GM21367 (cell line): Measurements from ENCODE around the gene ZKSCAN2.

Experiments used
- ATAC-seq: cut with Tn5 transposase; IDR thresholded peaks from one replicate; pipeline ENCODE4 v1.9.1; 2021; ENCODE audit not compliant: unreplicated experiment

ZKSCAN2 gene

DNA sequence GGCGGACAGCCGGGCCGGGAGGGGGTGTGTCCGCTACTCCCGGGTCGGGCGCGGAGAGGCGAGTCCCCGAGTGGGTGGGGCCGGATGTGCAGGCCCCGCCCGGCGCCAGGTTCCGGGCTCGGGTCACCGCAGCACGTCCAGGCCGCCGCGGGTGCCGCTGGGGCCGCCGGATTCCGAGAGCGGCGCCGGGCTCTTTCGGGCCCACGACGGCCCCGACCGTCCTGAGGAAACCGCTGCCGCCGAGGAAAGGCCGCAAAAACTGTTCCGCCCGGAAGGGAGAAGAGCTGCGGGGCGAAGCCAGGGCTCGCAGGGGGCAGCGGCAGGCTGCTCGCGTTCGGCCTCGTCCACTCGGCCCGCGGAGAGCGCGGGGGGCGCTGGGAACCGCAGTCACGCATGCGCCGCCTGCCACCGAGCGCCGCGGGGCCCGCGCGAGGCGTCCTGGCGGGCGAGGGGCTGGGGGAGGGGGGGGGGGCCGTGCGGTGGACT, at the start of gene ZKSCAN2:
ZKSCAN2 (minus strand) TSS at position 376 of the 486 bp plus-strand sequence. CDS start 718 bp downstream, outside the sequence.
- peak; percentile 85 for ATAC-seq

DNA sequence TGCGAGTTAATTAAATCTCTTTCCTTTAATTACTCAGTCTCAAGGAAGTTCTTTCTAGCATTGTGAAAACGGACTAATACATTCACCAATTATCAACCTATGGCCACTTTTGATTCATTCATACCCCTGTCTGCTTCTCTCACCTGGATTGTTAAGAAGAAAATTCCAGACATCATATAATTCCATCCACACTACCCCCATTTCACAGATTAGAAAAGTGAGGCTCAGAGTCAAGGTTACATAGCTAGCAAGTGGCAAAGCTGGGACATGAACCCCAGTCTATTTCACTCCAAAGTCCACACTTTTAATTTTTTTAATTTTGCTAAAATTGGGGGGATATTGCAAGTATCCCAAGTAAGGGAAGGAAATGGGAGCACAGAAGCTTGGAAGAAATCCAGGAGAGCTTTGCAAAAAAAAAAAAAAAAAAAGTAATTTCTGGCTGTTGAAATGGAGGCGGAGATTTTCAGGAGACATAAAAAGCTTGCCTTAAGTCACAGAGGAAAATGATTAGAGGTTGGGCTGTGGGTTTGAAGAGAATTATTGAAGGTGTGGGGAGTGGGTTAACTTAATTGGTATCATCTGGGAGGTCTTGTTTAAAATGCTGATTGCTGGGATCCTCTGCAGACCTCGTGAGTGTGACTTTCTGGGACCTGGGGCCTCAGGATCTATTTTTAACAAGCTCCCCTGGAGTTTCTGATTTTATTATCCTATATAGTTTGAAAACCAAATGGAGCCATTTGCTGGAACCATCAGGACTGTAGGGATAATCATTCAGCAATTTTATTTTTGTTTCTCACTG, 42.3 kb upstream of the ZKSCAN2 start:
- ATAC-seq, result no peak

DNA sequence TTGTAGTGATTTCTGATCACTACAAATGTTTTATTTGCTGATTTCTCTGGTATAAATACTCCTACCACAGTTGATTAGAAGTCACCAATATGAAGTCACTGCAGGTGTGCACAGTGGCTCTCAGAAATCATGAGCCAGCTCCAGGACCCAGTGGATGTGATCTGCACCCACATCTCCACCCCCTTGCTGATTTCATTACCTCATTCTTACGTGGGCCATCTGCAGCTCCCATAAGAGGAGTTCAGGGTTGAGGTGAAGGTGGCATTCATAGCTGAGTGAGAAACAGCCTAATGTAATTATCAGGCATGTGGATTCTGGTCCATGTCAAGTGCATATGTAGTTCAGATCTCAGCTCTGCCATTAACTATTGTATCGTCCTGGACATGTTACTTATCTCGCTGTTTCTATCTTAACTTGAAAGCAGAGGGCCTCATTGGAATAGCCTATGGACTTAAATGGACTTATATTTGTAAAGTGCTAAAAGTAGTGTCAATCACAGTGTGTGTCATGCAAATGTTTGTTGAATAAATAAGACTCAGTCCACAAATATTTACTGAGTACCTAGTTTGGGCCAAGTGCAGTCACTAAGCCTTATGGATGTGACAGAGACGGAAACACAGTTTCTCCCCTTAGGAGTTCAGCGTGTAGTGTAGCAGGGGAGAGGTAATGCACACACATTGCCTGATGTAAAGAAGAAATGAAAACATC, 40.7 kb upstream of the ZKSCAN2 start:
- no peak for ATAC-seq

DNA sequence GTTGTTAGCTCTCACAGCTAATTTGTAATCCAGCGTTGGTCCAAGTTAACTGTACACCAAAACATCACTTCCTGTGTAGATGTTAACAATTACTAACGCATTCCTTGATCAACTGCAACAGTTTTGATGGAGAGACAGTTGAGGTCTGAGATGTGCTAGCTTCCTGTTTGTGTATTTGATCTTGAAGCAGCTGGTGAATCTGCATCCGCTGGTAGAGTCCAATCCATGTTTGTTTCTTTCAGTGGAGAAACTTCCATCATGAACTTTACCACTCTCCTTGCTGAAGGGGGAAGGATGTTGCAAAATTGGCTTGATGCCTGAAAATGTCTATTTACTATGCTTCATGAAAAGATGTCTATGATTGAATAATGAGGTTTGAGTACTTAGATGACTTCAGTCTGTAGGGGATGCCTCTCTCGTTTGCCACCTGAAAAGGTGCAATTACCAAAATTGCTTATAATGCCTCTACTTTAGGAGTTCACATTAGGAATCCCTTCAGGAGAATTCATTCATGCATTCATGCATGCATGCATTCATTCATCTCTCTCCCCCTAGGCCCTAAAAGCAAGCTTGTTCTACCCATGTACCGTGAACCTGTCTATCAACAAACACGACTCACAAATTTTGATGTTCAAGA, 39.6 kb upstream of the ZKSCAN2 start:
- ATAC-seq, result no peak

DNA sequence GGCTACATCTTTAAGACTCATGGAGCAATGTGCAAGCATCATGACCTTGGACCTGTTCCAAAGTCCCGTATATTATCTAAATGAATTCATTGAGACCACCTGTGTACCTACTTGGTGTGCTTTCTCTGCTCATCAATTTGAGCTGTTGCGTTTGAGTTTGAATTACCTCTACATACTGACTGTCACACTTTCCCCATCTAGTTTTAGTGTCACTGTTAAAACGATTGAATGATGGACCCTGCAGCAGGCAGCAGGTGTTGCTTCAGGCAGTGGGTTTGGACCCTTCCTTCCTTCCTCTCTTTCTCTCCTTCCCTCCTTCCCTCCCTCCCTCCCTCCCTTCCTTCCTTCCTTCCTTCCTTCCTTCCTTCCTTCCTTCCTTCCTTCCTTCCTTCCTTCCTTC, 33.9 kb upstream of the ZKSCAN2 start:
- ATAC-seq, result no peak

DNA sequence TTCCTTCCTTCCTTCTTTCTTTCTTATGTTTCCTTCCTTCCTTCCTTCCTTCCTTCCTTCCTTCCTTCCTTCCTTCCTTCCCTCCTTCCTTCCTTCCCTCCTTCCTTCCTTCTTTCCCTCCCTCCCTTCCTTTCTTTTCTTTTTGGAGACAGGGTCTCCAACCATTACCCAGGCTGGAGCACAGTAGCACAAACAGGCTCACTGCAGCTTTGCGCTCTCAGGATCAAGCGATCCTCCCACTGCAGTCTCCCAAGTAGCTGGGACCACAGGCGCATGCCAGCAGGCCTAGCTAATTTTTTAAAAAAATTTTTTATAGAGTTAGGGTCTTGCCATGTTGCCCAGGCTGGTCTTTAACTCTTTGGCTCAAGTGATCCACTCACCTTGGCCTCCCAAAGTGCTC, 31.8 kb upstream of the ZKSCAN2 start:
- ATAC-seq, result no peak

DNA sequence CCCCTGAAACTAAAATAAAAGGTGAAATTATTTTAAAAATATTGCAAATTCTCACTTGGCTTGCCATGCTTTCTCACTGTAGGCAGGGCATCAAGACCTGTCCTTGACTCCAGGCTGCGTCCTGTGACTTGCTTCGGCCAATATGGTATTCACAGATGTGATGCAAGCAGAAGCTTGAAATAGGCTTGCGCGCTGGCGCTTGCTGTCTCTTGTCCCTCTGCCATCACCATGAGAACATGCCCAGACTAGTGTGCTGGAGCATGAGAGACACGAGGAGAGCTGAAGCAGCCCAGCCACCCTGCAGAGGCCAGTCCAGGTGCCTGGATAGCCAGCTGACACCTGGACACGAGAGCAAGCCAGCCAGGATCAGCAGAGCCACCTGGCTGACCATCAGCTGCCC, 21.8 kb upstream of the ZKSCAN2 start:
- no peak for ATAC-seq

DNA sequence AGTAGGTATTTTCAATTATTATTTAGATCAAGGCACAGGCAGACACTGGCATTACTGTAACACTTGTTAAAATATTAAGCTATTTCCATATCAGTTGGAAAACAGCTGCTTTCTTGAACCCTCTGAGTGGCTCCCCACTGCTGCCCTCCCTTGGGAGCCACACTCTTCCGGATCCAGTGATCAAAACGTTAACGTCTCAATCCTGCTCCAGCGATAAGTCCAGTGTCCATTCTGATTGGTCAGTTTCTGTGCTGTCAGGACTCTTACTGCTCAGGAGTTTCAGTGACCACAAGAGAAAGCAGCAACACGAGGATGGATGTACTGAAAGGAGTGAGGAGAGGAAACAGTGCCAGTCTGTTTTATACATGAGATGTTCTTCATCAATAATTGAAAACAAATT, 13.8 kb upstream of the ZKSCAN2 start:
- no peak for ATAC-seq

DNA sequence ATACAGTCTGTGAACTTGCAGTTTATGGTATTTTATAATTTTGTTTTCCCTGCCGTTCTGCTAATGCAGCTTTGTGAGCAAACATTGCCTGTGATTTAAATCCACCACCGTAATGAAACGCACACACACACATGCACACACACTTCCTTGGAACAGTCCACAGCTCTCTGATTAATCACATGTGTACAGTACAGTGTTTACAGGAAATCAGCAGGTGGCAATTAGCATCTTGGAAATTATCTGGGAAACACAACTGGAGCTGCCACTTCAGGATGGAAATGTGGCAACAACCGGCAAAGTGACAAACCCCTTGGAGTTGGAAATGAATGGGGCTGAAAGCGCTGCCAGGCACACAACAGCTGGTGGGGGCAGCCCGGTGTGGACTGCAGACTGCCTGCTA, 12.9 kb upstream of the ZKSCAN2 start:
- ATAC-seq, result no peak

DNA sequence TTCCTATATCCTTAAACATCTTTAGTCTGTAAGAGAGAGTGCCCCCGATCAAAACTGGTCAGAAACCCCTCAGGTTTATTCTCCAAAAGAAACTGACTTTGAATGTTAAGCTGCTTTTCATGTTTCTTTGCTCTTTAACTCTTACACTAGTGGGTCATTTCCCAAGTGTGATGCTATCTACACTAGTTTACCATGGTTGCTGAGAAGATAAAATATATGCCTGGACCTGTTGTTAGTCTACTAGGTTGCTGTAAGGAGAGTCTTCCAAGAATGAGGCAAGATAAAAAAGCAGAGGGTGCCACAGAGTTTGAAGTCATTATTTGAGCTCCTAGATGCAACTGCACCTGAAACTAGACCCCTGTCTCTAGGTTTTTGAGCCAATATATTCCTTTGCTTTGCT, 12.2 kb upstream of the ZKSCAN2 start:
- no peak for ATAC-seq

DNA sequence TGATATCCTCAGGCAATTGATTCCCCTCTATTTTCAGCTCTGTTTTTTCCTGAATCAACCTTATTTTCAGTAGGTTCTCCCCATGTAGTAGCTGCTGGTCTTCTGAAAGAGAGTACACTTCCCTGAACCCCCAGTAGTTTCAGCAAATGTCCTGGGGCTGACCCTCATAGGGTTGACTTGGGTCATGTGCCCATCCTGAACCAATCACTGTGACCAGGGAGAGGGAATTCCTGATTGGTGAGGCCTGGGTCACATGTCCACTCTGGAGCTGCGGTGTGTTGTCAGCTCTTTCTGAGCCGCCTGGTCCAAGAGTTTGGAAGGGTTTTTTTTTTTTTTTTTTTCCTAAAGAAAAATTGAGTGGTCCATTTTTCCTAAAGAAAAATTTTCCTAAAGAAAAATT, 8.3 kb upstream of the ZKSCAN2 start:
- ATAC-seq, result no peak

DNA sequence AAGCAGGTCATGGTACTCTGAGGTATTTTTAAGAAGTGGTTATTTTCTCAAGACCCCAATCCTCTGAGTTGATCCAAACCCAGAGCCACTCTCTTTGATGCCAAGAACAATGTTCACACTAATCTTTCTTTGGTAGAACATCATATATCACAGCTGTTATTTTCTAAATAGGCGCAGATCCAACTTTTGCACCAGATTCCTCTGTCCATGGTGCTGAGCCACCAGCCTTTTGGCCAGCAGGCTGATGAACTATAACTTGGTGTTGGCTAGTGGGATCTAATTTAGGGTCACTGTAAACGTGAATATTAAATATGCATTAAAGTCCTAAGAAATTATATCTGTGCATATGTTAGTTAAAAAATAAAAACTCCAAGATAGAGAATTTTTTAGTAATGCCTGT, 7.0 kb upstream of the ZKSCAN2 start:
- no peak for ATAC-seq

DNA sequence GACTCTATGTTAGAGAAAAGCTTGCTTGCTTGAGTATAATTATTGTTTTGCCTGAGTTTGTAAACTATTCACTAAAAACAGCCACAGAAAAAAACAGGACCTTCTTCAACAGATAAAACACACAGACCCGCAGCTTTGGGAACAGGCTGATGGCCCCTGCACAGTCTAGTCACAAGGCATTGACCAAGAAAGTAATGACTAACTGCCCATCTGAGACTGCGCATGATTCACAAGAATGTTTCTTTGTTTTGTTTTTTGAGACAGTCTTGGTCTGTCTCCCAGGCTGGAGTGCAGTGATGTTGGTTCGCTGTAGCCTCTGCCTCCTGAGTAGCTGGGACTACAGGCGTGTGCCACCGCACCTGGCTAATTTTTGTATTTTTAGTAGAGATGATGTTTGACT, 2.8 kb upstream of the ZKSCAN2 start:
- ATAC-seq, result no peak

DNA sequence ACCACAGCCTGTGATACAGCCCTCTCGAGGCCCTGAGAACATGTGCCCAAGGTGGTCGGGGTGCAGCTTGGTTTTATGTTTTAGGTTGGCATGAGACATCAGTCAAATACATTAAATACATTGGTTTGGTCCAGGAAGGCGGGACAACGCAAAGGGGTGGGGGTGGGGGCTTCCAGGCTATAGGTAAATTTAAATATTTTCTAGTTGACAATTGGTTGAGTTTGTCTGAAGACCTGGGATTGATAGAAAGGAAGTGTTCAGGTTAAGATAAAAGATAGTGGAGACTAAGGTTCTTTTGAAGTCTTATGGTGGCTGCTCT, 1.2 kb upstream of the ZKSCAN2 start:
- no peak for ATAC-seq

DNA sequence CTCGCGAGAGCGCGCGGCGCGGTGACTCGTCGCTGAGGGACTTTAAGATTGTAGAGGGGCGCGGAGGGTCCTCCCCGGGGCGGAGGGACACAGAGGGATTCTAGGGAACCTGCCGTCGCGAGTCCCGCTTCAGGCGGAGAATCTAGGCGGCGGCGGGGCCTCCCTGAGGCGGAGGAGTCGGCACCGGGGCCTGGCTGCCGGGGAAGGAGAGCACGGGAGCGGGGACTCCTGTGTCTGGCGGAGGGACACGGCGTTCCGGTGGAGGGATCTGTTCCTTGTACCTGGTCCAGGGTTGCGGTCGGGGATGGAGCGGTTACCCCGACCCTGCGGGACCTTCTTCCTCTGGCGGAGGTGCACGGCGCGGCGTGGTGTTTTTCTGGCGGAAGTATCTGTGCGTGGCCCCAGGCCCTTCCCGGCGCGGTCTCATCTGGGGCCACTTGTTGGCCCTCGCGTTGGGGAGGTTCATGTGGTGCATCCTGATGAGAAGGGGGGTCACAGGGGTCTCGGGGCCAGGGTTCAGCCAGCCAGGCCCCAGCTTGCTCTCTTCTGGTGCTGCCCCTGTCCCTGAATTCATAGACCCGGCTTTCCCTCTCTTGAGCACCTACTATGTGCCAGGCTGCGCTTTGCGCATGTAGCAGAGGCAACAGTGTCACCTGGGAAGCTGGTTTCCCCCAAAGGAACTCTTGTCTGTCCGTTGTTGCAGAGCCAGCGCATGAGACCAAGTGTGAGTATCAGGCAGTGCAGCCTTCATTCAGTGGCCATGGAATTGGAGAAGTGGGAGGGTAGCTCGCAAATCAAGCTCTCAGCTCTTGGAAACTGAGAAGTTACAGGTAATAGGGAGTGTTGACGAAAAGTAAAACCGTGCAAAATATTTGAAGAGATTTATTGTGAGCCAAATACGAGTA, 563 bp upstream of the ZKSCAN2 start:
- peak; percentile 40 for ATAC-seq

DNA sequence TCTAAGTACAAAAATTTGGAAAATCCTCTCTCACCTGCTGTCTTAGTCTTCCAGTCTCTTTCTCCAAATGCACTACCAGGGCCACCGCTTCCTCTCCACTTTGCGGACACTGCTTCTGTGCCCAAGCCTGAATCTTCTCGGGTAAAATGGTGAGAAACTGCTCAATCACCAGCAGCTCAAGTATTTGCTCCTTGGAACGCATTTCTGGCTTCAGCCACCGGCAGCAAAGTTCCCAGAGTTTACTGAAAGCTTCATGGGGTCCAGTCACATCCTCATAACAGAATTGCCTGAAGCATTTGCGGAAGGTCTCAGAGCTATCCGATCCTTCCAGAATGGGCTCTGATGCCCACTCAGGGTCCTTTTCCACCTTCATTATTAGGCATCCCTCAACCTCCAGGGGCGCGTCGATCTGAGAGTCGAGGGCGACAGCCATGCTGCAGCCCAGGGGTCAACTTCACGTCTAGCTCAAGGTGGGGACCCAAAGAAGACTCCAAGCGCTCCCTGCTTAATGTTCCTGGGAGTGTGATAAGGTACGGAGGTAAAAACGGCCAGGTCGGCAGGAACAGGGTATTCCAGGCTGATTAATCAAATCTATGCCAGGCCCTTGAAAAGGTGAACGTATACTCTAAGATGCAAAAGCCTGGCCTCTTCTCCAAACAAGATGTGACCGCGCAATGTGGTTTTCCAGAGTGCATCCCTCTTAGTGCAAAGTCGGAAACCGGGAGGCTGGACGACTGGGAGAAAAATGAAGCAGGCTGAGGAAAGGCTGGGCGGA, 763 bp downstream of the ZKSCAN2 start:
- ATAC-seq, result no peak

DNA sequence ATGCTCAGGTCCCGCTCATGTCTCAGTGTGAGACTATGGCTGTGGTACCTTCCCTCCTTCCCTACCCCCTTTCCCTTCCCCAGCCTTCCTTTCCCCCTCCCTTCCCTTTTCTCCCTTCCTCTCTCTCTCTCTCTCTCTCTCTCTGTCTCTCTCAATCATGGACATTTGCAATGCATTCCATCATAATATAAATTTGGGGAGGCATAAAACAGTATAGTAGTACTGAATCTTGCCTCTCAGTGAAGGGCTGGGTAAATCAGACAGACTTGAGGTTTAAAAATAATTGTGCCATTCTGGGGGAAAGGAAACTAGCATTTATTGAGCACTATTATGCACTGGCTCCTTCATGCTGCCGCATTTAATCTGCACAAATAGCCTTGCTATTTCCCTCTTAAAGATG, 4.3 kb downstream of the ZKSCAN2 start:
- no peak for ATAC-seq

DNA sequence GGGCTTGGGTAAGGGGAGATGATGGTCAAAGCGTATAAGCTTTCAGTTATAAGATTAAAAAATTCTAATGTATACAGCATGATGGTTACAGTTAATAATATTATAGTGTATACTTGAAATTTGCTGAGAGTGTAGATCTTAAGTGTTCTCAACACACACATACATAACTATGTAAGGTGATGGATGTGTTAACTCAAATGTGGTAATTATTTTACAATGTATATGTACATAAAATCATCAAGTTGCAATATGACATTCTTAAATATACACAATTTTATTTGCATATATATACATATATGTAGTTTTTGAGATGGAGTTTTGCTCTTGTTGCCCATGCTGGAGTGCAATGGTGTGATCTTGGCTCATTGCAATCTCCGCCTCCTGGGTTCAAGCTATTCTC, 7.2 kb downstream of the ZKSCAN2 start:
- no peak for ATAC-seq

DNA sequence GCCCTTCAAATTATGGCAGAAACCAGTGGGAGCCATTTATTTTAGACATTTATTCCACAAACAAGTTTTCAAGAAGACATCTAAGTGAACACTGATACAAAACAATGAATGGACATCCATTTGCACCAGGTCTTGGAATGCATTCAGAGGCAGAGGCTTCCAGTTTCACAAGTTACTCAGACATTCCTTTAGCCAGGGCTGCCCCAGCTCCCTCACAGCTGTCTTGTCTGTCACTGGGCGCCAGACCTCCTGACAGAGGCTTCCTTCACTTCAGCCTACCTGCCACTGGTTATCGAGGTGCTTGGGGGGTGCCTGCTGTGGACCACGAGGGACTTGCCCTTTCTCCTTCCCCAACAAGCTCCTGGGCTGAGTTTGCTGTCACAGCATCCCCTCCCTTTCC, 21.7 kb downstream of the ZKSCAN2 start:
- ATAC-seq, result no peak

DNA sequence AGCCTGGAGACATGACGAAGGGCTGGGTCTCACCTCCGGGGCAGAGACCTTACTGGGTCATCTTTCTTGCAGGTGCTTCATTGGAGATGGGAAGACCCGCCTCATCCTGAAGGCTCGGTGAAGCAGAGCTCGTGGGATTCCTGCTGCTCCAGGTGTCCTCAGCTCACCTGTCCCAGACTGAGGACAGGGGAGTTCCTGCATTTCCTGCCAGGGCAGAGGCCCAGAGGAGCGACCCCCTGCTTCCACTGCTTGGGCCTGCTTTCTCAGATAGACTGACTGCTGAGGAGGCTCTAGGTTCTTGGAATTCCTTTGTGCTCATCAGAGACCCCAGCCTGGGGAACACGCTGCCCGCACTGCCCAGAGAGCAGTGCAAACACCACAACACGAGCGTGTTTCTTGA, 29.3 kb downstream of the ZKSCAN2 start:
- ATAC-seq, result no peak
